Measurements from ENCODE around the gene RNF14.
"Not testable (repeated sequence)": the region's sequence is repeated elsewhere in the genome, so short reads cannot be mapped to it uniquely, and the experiment has no call there.

The RNF14 gene, protein sequence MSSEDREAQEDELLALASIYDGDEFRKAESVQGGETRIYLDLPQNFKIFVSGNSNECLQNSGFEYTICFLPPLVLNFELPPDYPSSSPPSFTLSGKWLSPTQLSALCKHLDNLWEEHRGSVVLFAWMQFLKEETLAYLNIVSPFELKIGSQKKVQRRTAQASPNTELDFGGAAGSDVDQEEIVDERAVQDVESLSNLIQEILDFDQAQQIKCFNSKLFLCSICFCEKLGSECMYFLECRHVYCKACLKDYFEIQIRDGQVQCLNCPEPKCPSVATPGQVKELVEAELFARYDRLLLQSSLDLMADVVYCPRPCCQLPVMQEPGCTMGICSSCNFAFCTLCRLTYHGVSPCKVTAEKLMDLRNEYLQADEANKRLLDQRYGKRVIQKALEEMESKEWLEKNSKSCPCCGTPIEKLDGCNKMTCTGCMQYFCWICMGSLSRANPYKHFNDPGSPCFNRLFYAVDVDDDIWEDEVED

GRCh38 chr5:141968914-141969608 lies at the start of gene RNF14:
RNF14 (plus strand) TSS chr5:141969105; CDS start chr5:141973589, 4,484 bp downstream.
- Histone ChIP-seq H3K27me3 (ENCODE audit: control insufficient read depth, insufficient read depth, low read length) (no peaks in the 10 kb centered on the region), H3K4me1 (ENCODE audit: control insufficient read depth, insufficient read depth, low read length) (peaks cover 14% of the 10 kb centered on the region), H3K4me3 (ENCODE audit: low read length) (peak within 1 kb of the TSS; percentile 60), H3K36me3 (ENCODE audit: control insufficient read depth, insufficient read depth, low read length) (no peaks in the 10 kb centered on the region), H3K9me3 (ENCODE audit: control insufficient read depth, low read length) (no peaks in the 10 kb centered on the region), H3K9ac (ENCODE audit: low read length) (peak within 1 kb of the TSS; percentile 85)

- H3K36me3 ChIP-seq (ENCODE audit: control insufficient read depth, insufficient read depth, low read length), result no peaks in the 10 kb centered on the region
- H3K9ac ChIP-seq (ENCODE audit: low read length), result no peak overlapping the region
- no peaks in the 10 kb centered on the region for H3K9me3 ChIP-seq (ENCODE audit: control insufficient read depth, low read length)
- H3K4me1 ChIP-seq (ENCODE audit: control insufficient read depth, insufficient read depth, low read length), result peaks cover under 1% of the 10 kb centered on the region
- H3K27me3 ChIP-seq (ENCODE audit: control insufficient read depth, insufficient read depth, low read length), result peaks cover 2% of the 10 kb centered on the region
- no peak overlapping the region for H3K4me3 ChIP-seq (ENCODE audit: low read length)
These were observed 49.4 kb upstream of the RNF14 start for GRCh38 chr5:141919218-141920119.

DNA sequence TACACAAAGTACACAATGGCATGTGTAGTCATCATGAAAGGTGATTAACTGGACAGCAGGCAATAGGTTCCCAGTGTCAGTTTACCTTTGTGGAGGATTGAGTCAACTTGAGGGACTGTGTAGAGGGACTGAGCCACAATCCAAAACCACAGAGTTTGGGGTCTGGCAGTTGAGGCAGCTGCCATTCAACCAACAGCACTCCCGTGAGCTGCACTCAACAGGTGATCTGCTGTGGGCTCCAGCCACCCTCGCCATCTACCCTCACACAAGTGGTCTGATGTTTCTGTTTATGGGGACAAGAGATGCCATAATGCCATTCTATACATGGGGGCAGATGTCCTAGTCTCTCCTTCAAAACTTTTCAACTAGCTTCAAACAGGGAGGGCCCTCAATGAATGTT lies 48.1 kb upstream of the RNF14 start:
- Histone ChIP-seq H3K4me1 (ENCODE audit: control insufficient read depth, insufficient read depth, low read length) (no peaks in the 10 kb centered on the region), H3K36me3 (ENCODE audit: control insufficient read depth, insufficient read depth, low read length) (no peaks in the 10 kb centered on the region), H3K4me3 (ENCODE audit: low read length) (no peak overlapping the region)

DNA sequence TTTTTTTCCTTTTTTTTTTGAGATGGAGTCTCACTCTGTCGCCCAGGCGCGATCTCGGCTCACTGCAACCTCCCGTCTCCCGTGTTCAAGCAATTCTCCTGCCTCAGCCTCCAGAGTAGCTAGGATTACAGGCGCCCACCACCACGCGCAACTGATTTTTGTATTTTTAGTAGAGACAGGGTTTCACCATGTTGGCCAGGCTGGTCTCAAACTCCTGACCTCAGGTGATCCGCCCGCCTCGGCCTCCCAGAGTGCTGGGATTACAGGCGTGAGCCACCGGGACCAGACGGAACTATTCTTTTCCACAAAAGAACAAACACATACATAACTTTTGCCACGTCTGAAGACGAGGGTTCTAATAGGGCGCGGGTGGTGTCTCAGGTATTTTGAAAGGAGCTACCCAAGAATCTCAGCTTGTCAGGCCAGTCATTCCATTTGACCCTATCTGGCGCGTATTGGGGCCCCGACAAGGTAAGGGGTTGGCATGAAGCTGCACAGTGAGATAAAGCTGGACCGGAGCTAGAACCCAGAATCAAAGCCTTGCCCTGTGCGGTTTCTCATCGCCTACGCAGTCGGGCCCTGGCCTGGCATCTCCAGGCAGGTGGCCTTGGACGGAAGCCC lies 46.0 kb upstream of the RNF14 start:
- H3K4me1 ChIP-seq (ENCODE audit: control insufficient read depth, insufficient read depth, low read length); H3K9me3 ChIP-seq (ENCODE audit: control insufficient read depth, low read length); H3K27me3 ChIP-seq (ENCODE audit: control insufficient read depth, insufficient read depth, low read length): not testable (repeated sequence)
- Histone ChIP-seq H3K36me3 (ENCODE audit: control insufficient read depth, insufficient read depth, low read length) (peaks cover 10% of the 10 kb centered on the region), H3K9ac (ENCODE audit: low read length) (peak overlapping the region; percentile 82), H3K4me3 (ENCODE audit: low read length) (peak overlapping the region; percentile 91)

More for the DNA sequence above, 48.1 kb upstream of the RNF14 start:
- H3K9me3 ChIP-seq (ENCODE audit: control insufficient read depth, low read length), result no peaks in the 10 kb centered on the region
- H3K9ac ChIP-seq (ENCODE audit: low read length), result no peak overlapping the region
- H3K27me3 ChIP-seq (ENCODE audit: control insufficient read depth, insufficient read depth, low read length), result no peaks in the 10 kb centered on the region

GRCh38 chr5:141923448-141924313 lies 45.2 kb upstream of the RNF14 start, which contains the start of gene DELE1:
DELE1 (plus strand) TSS chr5:141923871; CDS start chr5:141923942, 71 bp downstream.
- no peaks in the 10 kb centered on the region for H3K4me1 ChIP-seq (ENCODE audit: control insufficient read depth, insufficient read depth, low read length)
- no peaks in the 10 kb centered on the region for H3K9me3 ChIP-seq (ENCODE audit: control insufficient read depth, low read length)
- H3K4me3 ChIP-seq (ENCODE audit: low read length), result peak within 1 kb of the TSS; percentile 91
- H3K27me3 ChIP-seq (ENCODE audit: control insufficient read depth, insufficient read depth, low read length), result no peaks in the 10 kb centered on the region
- peak within 1 kb of the TSS; percentile 82 for H3K9ac ChIP-seq (ENCODE audit: low read length)
- peaks cover 10% of the 10 kb centered on the region for H3K36me3 ChIP-seq (ENCODE audit: control insufficient read depth, insufficient read depth, low read length)

DNA sequence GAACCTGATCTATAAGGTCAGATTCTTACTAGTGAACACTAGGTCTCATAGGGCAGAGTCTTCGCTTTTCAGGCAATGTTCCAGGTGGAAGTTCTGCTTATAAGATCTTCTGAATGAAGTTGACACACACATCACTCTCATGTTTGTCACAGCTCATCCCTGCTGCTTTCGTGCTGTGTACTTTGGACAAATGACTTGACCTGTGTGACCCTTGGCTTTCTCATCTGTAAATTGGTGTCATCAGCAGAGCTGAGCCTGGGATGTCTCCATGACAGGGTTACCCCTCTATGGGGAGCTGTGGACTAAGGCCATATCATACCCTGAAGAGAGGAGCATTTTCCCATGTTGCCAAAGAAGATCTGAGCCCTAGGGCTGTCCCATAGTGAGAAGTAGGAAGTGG lies 42.5 kb upstream of the RNF14 start:
- Histone ChIP-seq H3K27me3 (ENCODE audit: control insufficient read depth, insufficient read depth, low read length) (no peaks in the 10 kb centered on the region), H3K4me1 (ENCODE audit: control insufficient read depth, insufficient read depth, low read length) (no peaks in the 10 kb centered on the region), H3K36me3 (ENCODE audit: control insufficient read depth, insufficient read depth, low read length) (peaks cover 26% of the 10 kb centered on the region), H3K9ac (ENCODE audit: low read length) (no peak overlapping the region), H3K4me3 (ENCODE audit: low read length) (no peak overlapping the region), H3K9me3 (ENCODE audit: control insufficient read depth, low read length) (no peaks in the 10 kb centered on the region)

- Histone ChIP-seq H3K4me1 (ENCODE audit: control insufficient read depth, insufficient read depth, low read length) (no peaks in the 10 kb centered on the region), H3K36me3 (ENCODE audit: control insufficient read depth, insufficient read depth, low read length) (peaks cover 34% of the 10 kb centered on the region)
These were observed 40.9 kb upstream of the RNF14 start for GRCh38 chr5:141928051-141928450.

DNA sequence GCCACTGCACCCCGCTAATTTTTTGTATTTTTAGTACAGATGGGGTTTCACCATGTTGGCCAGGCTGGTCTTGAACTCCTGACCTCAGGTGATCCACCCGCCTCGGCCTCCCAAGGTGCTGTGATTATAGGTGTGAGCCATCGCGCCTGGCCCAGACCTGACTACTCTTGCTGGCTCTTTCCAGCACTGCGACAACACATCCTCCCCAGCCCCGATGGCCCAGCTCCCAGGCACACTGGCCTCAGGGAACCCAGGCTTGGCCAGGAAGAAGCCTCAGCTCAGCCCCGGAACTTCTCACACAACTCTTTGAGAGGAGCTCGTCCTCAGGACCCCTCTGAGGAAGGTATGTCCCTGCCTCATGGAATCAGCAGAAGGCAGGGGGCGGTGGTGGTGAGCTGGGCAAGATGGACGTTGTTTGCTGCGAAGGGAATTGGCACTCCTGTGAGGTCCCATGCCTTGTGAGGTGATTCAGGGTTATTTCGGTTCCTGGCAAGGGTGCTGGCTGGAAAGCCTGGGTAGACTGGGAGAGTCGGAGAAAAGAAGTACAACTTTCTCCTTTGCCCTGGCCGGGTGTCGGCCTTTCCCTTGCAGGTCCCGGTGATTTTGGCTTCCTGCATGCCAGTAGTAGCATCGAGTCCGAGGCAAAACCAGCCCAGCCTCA lies 39.4 kb upstream of the RNF14 start:
- no peaks in the 10 kb centered on the region for H3K27me3 ChIP-seq (ENCODE audit: control insufficient read depth, insufficient read depth, low read length)
- no peaks in the 10 kb centered on the region for H3K4me1 ChIP-seq (ENCODE audit: control insufficient read depth, insufficient read depth, low read length)
- H3K36me3 ChIP-seq (ENCODE audit: control insufficient read depth, insufficient read depth, low read length), result peaks cover 38% of the 10 kb centered on the region
- H3K9ac ChIP-seq (ENCODE audit: low read length), result no peak overlapping the region
- H3K4me3 ChIP-seq (ENCODE audit: low read length), result no peak overlapping the region
- no peaks in the 10 kb centered on the region for H3K9me3 ChIP-seq (ENCODE audit: control insufficient read depth, low read length)

More at GRCh38 chr5:141928051-141928450, 40.9 kb upstream of the RNF14 start:
- Histone ChIP-seq H3K4me3 (ENCODE audit: low read length) (no peak overlapping the region), H3K9ac (ENCODE audit: low read length) (no peak overlapping the region), H3K27me3 (ENCODE audit: control insufficient read depth, insufficient read depth, low read length) (no peaks in the 10 kb centered on the region), H3K9me3 (ENCODE audit: control insufficient read depth, low read length) (no peaks in the 10 kb centered on the region)

DNA sequence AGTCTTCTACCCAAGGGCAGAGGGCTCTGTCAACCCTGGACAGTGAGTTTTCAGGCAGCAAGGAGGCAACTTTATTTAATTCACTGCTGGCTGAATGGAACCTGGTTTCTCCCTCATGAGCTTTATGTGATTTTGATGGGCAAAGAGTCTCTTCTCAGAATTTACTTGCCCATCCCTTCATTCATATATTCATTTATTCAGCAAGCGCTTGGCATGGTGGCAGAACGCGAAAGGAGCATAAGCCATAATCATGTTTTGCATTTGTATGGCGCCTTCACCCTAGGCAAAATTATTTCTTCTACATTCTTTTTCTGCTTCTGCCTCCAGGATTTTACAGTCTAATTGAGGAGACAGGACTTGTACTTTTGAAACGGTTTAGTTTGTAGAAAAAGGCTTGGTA lies 37.2 kb upstream of the RNF14 start:
- peaks cover 44% of the 10 kb centered on the region for H3K36me3 ChIP-seq (ENCODE audit: control insufficient read depth, insufficient read depth, low read length)
- H3K27me3 ChIP-seq (ENCODE audit: control insufficient read depth, insufficient read depth, low read length), result no peaks in the 10 kb centered on the region
- H3K9ac ChIP-seq (ENCODE audit: low read length), result no peak overlapping the region
- no peaks in the 10 kb centered on the region for H3K4me1 ChIP-seq (ENCODE audit: control insufficient read depth, insufficient read depth, low read length)
- no peak overlapping the region for H3K4me3 ChIP-seq (ENCODE audit: low read length)
- no peaks in the 10 kb centered on the region for H3K9me3 ChIP-seq (ENCODE audit: control insufficient read depth, low read length)

GRCh38 chr5:141933151-141933550 lies 35.8 kb upstream of the RNF14 start:
- Histone ChIP-seq H3K4me3 (ENCODE audit: low read length) (no peak overlapping the region), H3K27me3 (ENCODE audit: control insufficient read depth, insufficient read depth, low read length) (no peaks in the 10 kb centered on the region), H3K9me3 (ENCODE audit: control insufficient read depth, low read length) (no peaks in the 10 kb centered on the region), H3K4me1 (ENCODE audit: control insufficient read depth, insufficient read depth, low read length) (no peaks in the 10 kb centered on the region), H3K36me3 (ENCODE audit: control insufficient read depth, insufficient read depth, low read length) (peaks cover 45% of the 10 kb centered on the region), H3K9ac (ENCODE audit: low read length) (no peak overlapping the region)

Data from mucosa of stomach (tissue), 1 donor.